HG02759 (cell line): Measurements from ENCODE around the gene RNASEH2B.
A peak's percentile ranks its signal among the peaks of the same experiment; 100 is the strongest.

Experiments
- ATAC-seq: cut with Tn5 transposase; IDR thresholded peaks from one replicate; pipeline ENCODE4 v1.9.1; 2021; ENCODE audit warnings: mild to moderate bottlenecking, moderate library complexity; ENCODE audit not compliant: unreplicated experiment

Gene RNASEH2B

DNA sequence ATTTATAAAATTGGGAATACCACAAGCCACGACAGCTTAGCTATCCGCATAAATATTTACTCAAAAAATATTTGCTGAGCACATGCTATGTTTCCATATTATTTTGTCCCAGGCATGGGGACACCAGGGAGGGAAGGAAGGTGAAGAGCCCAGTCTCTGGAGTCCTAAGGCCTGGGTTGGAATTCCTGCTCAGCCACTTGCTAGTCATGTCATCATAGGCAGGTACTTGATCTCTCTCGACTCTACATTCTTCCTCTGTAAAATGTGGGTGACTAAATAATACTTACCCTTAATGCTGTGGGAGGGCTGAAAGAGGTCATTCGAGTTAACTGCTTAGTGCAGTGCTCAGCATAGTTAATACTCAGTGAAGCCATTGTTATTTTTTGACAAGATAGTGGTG lies 4.3 kb upstream of the RNASEH2B start:
- no peak for ATAC-seq

DNA sequence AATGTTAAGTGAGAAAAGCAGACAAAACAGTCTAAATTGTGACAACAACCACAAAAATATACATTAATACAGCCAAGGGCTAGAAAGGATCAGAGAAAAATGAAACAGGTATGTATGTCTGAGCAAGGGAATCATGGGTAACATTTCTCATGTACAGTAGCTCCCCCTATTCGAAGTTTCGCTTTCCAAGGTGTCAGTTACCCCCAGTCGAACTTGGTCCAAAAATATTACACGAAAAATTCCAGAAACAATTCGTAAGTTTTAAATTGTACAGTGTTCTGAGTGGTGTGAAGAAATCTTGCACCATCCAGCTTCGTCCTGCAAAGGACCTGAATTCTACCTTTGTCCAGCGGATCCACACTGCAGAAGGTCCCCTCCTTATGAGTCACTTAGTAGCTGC lies 1.8 kb upstream of the RNASEH2B start:
- ATAC-seq: no peak

DNA sequence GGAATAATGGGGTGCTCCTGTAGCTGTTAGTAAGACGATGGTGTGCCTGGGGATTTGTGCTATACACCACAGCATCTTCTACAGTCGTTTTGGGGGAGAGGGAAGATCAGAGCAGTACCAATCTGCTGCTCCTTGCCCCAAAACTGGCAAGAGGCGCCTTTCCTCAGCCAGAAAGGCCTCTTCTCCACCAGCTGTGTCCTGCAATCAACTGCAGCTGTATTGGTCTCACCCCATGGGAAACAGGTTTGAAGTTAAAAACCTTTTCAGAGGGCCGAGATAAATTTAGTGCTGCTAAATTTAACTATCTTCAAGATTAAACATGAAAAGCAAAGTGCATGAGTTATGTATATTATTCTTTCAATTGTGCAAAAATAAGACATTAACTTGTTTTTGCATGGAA lies 1.2 kb upstream of the RNASEH2B start:
- no peak for ATAC-seq

DNA sequence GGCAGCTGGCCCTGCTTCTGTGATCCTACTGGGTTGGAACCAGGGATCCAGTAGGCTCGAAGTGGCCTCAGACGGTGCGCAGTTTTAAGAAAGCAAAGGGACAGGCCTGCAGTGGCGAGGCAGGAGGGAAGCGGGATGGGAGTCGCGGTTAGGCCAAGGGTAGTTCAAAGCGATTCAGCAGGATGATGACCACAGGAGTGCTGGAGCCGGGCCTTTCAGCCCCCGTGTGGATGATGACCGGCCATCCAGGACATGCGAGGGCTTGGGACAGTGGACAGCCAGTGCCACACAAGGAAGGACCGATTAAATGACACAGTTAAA lies 854 bp downstream of the RNASEH2B start:
- ATAC-seq: no peak

DNA sequence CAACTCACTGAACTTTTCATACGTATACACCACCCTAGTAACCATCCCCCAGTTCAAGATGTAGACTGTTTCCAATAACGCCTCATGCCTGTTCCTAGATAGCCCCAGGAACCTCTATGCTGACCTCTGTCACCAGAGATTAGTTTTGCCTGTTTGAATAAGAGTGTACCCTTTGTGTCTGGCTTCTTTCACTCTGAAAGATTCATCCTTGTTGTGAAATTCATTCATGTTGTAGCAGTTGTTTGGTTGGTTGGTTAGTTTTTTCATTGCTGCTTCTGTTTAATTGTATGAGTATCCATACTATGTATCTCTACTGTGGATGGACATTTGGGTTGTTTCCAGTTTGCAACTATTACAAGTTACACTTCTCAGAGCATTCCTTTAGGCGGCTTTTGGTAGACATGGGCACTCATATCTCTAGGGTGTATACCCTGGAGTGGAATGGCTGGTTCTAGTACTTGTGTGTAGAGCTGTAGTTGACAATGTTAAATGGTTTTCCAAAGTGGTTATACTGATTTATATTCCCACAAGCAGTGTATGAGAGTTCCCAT lies 1.6 kb downstream of the RNASEH2B start:
- ATAC-seq: no peak

DNA sequence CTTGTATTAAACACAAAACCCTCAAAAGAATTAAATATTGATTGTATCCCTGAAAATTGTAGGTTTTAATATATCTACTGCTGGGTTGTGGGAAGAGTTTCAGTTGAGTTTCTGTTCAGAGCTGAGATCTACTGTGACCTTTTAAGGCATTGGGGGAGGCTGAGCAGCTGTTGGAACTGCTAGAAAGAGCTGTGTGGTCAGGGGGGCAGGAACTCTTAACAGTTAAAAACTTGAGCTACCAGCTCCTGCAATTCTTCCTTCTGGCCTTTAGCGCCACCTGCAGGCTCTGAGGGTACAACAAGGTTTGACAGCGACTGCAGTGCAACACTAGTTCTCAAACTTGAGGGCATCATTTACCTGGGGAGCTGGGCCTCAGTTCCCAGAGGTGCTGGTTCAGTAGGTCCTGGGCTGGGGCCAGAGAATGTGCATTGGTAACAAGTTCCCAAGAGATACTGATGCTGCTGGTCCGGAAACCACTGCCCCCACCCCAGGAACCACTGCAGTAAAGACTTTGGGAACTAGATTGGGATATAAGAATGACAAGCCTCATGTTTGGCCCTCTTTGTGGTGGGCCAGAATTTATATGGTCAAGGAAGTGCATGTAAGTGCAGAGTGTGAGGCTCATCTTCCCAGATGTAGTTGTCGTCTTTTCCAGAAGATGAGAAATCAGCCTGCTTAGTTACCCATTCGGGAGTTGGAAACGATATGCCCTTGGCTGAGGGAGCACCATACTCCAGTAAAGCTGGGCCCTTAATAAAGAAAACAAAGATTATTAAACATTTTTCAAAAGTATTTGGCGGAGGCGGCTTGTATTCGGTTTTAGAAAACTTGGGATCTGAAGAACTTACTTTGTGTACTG lies 2.6 kb downstream of the RNASEH2B start:
- ATAC-seq: peak; percentile 47

DNA sequence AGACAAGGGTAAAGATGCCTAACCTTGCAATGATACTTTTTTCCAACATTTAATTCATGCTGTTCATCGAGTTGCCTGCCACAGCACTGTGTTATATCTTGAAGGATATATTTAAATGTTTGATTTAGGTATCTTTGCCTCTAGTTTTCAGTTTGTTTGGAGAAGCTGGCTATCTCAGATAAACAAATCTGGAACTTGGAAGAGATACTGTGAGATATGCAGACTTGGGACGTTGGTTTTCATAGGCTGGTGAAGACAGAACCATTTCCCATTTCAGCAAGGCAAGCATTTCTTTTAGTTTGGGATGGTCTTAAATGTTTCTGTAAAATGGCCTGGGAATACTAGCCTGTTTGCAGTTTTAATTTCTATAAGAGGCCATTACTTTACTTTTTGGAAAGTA lies 3.3 kb downstream of the RNASEH2B start:
- ATAC-seq: no peak

DNA sequence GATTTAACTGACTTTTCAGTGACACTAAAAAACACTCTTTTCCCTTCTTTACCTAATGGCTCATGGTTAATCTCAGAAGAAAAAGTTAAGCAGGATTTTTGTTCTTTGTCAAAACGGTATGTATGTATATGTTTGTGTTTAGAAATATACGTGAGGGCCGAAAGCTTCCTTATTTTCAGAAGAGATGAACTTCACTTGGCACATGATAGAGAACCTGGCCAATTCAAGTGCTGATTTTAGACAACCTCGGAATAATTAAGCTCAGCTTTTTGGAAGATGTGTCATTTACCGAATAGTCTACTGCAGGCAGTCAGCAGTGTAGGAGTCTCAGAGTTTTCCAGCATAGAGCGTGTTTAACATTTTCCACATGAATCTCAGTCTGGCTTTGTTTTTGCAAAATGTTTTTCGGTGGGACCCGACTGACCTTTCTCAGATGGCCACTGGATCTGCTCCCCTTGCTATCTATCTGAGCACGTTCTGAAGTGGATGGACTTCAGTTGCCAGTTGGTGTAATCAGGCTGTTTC lies 4.6 kb downstream of the RNASEH2B start:
- no peak for ATAC-seq

DNA sequence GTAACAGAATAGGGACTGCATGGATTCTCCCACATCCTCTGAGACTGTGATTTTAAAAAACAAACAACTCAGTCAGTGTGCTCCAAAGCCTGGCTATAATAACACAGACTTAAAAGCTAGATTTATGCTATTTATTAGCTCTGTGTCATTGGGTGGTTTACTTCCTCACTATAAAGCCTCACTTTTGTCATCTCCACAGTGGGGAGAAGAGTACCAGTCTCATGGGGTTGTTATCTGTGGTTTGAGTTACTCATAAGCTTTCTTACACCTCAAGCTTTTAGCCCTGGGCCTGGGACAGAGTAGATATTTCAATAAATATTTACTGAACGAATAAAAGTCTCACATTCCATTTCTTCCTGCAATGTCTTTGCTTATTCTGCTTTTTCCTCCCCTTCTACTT lies 5.3 kb downstream of the RNASEH2B start:
- peak; percentile 30 for ATAC-seq

DNA sequence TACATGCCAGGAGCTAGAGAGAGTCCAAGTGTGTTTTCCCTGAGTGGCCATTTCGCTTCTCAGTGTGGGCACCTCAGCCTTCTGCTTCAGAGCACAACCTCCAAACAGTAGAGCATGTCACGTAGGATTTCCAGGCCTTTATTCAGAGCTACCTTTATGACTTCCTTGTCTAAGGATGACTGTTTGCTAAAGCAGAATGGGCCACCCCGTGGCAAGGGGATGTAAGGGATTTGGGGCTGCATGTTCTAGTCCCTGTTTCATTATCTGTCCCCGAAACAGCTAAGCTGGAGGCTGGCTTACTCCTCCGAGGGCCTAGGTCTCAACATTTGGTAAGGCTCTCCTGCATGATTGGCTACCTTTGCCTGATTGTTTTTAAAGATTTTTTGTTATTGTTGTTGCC lies 6.0 kb downstream of the RNASEH2B start:
- no peak for ATAC-seq

DNA sequence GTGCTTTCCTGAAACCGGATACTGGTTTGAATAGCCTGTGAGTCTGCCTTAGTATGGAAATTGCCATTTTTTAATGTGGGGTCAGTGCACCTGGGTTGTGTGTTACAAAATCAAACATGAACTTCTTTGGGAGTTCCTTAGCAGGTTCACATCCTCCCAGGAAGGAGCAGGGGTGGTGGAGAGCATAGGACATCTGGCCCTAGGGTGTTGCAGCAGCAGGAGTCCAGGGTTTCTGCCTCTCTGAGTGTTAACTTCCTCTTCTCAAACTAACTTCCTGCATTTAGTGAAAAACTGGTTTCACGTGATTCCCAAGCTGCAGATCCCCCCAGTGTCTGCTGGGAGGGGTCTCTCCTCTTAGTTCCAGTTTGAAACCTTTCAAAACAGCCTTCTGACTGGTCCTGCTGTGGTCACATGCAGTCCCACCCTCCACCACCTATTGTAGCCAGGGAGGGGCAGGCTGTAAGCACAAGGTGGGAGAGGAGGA lies 7.2 kb downstream of the RNASEH2B start:
- no peak for ATAC-seq

DNA sequence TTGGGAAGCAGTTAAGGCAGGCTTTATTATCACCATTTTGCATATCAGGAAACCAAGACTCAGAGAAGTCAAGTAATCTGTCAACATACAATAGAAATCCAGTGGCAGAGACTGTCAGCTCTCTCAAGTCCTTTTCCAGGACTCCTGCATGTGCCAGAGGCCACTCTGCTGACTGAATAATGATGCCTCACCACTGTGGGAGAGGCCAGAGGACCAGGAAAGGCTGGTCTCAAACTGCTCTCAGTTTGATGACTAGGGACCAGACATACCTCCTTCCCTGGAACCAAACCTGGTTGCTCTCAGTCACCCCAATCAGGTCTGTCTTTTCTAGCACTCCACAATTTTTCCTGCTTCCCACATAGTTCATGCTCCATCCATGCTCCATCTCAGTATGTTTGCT lies 8.0 kb downstream of the RNASEH2B start:
- ATAC-seq: no peak

DNA sequence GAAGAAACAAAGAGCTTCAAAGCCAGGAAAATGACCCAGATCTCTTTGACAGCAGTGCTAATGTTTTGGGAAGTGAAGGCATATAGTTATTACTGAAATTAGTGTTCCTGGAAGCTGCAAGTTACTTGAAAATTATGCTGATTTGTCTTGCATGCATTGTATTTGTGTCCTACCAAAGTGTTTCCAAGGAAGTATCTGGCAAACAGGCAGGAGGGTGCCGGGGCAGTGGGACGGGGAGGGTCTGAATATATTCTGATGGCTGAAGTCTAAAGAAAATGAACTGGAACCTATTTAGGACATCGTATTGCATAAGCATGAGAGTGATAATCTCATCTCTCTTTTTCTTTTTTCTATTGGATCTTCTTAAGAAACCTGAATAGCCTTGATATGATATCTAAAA lies 9.0 kb downstream of the RNASEH2B start:
- ATAC-seq: no peak

DNA sequence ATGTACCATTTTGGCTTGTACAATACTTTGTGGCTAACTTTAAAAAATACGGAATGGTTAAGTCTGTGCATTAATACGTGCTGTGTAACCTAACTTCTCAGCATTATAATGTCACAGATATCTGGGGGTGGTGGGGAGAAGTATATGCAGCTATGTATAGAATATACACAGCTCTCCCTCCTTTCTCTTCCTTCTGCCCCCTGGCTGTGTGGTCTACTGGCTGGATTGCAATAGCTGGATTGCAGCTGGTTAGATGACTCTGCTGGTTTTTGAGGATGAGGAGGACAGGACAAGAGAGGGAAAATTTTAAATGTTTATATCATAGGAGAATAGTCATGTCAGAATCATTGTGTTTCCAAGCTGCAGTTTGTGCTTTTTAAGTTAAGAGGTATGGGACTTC lies 9.7 kb downstream of the RNASEH2B start:
- ATAC-seq: no peak

DNA sequence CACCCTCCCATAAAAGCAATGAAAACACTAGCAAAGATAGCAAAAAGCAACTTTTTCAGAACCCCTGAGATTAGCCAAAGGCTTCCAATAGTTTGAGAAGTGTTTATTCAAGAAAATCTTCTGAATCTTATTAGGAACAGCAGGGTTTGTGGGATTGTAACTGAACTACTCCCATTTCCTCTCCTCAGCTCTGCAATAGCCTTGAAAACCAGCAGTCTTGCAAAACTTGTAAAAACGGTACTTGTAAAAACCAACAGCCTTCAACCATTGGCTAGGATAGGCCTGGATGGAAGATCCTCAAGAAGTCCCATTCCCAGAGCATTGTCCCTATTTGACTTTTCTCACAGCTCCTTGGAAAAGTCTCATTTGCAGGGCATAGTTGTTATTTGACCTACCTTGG lies 12.1 kb downstream of the RNASEH2B start:
- no peak for ATAC-seq

DNA sequence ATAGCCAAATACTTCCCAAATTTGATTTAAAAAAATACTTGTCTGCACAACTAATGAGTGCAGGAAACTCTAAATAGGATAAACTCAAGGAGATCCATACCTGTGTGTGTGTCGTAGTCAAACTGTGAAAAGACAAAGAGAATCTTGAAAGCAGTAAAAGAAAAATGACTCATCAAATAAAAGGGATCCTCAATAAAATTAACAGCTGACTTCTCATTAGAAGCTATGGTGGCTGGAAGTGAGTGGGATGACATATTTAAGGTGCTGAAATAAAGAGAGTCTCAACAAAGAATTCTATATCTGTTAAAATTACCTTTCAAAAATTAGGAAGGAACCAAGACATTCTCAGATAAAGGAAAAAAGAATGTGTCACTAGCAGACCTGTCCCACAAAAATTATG lies 13.7 kb downstream of the RNASEH2B start:
- ATAC-seq: no peak

DNA sequence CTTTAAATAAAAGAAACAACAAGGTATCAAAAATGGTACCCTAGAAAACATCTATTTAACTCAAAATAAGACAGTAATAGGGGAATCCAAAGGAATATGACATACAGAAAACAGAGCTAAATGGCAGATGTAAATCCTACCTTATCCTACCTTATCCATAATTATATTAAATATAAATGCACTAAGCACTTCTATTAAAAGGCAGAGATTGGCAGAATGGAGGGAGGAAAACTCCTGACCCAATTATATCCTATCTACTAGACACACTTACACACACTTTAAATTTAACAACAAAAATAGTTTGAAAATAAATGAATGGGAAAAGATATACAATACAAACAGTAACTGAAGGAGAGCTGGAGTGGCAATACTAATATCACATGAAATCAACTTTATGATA lies 14.4 kb downstream of the RNASEH2B start:
- no peak for ATAC-seq

DNA sequence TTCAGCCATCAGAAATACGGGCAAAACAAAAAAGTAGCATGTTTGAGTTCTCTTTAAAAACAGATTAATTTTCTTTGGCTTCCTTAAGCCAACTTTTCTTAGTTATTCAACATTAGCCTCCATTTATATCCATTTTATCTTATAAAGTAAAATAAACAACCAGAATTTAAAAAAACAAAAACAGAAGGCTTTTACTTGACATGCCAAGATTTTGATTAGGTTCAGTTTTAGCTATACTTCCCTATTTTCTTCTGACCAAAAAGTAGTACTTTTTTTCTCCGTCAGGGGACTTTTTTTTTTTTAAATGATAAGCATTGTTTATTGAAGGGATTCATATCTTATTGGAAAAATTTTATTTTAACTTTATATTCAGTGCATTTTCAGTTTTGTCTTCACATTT lies 18.1 kb downstream of the RNASEH2B start:
- no peak for ATAC-seq

DNA sequence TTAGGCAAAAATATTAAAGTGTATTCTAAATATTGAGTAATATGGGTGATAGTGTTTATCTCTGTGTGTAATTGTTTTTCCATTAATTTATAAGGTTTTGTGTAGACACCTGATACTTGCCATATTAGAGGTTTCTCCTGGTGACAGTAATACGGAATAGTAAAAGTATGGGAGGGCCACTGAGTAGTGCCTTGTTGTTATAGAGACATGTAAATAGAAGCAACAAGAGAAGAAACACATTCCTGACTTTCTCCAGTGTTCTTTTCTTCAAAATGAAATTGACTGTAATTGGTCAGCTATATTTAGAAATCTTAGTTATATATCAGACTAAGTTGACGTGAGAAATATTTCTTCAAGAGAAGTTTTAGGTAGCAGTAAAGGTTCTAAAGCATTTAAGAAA lies 18.5 kb downstream of the RNASEH2B start:
- no peak for ATAC-seq

DNA sequence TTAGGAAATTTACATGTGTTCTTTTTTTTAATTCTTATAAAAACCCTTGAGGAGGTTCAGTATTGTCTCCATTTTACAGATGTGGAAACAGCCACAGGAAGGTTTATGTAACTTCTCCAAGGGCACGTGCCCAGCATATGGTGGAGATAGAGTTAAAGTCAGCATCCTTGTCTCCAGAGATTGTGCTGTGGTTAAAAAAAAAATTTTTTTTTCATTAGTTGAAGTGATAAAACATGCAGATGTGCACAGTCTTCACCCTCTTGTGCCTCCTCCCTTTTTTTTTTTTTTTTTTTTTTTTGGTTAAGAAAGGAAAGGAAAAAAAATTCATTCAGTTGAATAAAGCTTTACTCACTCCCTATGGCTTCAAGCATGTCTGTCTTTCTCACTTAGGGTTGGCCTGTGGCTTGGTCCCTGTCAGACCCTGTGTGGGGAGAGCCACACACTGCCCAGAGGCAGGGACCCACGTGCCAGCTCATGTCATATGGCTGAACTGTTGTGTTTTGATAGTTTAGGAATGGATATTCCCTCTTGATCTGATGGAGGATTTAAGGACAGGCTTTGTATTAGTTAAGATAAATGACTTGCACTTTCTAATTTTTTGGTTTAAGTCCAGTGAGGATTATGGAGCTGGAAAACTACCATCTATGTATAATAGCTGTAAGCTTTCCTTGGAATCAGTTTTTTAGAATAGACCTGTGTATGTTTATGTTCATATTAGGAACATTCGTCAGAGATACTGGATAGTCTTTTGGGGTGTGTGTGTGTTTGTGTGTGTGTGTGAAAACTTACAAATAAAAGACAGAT lies 19.3 kb downstream of the RNASEH2B start:
- no peak for ATAC-seq

DNA sequence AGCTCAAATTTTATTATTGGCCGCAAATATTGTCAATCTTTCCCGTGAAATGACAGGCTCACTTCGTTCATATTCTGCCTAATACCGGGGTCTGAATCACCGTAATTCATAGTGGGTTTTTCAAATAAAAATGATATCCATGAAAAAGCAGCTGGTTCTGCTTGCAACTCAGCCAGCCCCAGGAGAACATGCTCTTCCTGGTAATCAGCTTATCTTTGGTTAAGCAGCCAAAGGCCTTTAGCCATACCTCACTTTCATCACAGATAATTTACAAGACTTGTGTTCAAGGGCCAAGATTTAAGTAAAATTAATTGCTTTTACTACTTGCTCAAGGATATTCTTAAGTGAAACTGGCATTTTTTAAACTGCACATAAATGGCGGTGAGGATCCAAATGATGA lies 22.5 kb downstream of the RNASEH2B start:
- ATAC-seq: no peak
